Mononuclear cell (primary cell): Measurements from ENCODE around the gene R3HCC1L. TPM values are rescaled to one million over a fixed set of nuclear protein-coding genes. Genes with fewer than 3 reads are reported as not detected.
"Not testable (repeated sequence)": the region's sequence is repeated elsewhere in the genome, so short reads cannot be mapped to it uniquely, and the experiment has no call there.

Source experiments
- H3K27me3 ChIP-seq: 2 replicates; pipeline ENCODE4 v1.6.0; 2011; ENCODE audit warnings: low read length, control low read depth; ENCODE audit not compliant: insufficient read depth
- H3K4me1 ChIP-seq: 2 replicates; pipeline ENCODE4 v1.5.1; 2011; ENCODE audit warnings: mild to moderate bottlenecking, low read length, control low read depth; ENCODE audit not compliant: insufficient read depth
- H3K4me3 ChIP-seq: 2 replicates; pipeline ENCODE4 v1.5.1; 2011; ENCODE audit warnings: mild to moderate bottlenecking, low read length, moderate library complexity
- H3K9me3 ChIP-seq: 2 replicates; pipeline ENCODE4 v1.5.1; 2011; ENCODE audit warnings: low read depth, mild to moderate bottlenecking, control low read depth, low read length
- total RNA-seq: library from RNA; depleted of rRNA; stranded (reverse); fragments of >200 nt; gene quantifications from one replicate; pipeline ENCODE4 v1.2.3, GENCODE V29; 2012

The R3HCC1L gene
- total RNA-seq, 1 donor = 32.8 TPM

GRCh38 chr10:98223874-98224273, 89.4 kb downstream of the R3HCC1L start:
- no peaks in the 10 kb centered on the region for H3K27me3 ChIP-seq
- no peak overlapping the region for H3K4me3 ChIP-seq
- peaks cover 12% of the 10 kb centered on the region for H3K9me3 ChIP-seq
- H3K4me1 ChIP-seq = no peaks in the 10 kb centered on the region

GRCh38 chr10:98224509-98224908, 90.1 kb downstream of the R3HCC1L start:
- Histone ChIP-seq H3K4me1 (no peaks in the 10 kb centered on the region), H3K9me3 (peaks cover 6% of the 10 kb centered on the region), H3K4me3 (no peak overlapping the region), H3K27me3 (no peaks in the 10 kb centered on the region)

GRCh38 chr10:98224996-98225395, 90.5 kb downstream of the R3HCC1L start:
- Histone ChIP-seq H3K4me1 (no peaks in the 10 kb centered on the region), H3K4me3 (no peak overlapping the region), H3K27me3 (no peaks in the 10 kb centered on the region), H3K9me3 (peaks cover 1% of the 10 kb centered on the region)

GRCh38 chr10:98226508-98227144, 92.2 kb downstream of the R3HCC1L start:
- Histone ChIP-seq H3K9me3 (no peaks in the 10 kb centered on the region), H3K4me1 (no peaks in the 10 kb centered on the region), H3K4me3 (no peak overlapping the region), H3K27me3 (no peaks in the 10 kb centered on the region)

DNA sequence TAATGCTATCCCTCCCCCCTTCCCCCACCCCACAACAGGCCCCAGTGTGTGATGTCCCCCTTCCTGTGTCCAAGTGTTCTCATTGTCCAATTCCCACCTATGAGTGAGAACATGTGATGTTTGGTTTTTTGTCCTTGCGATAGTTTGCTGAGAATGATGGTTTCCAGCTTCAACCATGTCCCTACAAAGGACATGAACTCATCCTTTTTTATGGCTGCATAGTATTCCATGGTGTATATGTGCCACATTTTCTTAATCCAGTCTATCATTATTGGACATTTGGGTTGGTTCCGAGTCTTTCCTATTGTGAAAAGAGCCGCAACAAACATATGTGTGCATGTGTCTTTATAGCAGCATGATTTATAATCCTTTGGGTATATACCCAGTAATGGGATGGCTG, 93.3 kb downstream of the R3HCC1L start:
- H3K27me3 ChIP-seq, H3K4me3 ChIP-seq, H3K4me1 ChIP-seq, H3K9me3 ChIP-seq: not testable (repeated sequence)

DNA sequence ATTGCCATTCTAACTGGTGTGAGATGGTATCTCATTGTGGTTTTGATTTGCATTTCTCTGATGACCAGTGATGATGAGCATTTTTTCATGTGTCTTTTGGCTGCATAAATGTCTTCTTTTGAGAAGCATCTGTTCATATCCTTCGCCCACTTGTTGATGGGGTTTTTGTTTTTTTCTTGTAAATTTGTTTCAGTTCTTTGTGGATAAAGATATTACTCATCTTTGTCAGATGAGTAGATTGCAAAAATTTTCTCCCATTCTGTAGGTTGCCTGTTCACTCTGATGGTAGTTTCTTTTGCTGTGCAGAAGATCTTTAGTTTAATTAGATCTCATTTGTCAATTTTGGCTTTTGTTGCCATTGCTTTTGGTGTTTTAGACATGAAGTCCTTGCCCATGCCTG, 93.8 kb downstream of the R3HCC1L start:
- H3K27me3 ChIP-seq, H3K4me1 ChIP-seq, H3K4me3 ChIP-seq, H3K9me3 ChIP-seq: not testable (repeated sequence)

GRCh38 chr10:98231417-98231816, 97.0 kb downstream of the R3HCC1L start:
- Histone ChIP-seq H3K9me3 (no peaks in the 10 kb centered on the region), H3K4me1 (no peaks in the 10 kb centered on the region), H3K4me3 (no peak overlapping the region), H3K27me3 (no peaks in the 10 kb centered on the region)

DNA sequence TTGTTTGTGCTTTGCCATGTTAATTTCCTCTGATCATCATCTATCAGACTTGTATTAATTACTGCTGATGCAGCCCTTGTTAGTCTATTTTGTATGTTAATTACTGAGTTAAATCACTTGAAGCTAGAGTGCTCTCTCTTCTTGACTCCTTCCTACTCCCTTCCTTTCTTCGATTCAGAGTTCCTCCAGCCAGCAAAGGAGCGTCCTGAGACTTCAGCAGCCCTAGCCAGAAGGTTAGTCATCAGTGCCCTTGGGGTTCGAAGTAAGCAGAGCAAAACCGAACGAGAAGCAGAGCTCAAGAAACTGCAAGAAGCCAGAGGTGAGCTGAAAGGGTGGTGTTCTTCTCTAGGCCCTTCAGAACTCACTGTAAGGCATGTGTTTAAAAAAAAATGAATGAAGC, 101.4 kb downstream of the R3HCC1L start:
- Histone ChIP-seq H3K9me3 (no peaks in the 10 kb centered on the region), H3K4me3 (no peak overlapping the region), H3K27me3 (no peaks in the 10 kb centered on the region), H3K4me1 (no peaks in the 10 kb centered on the region)

DNA sequence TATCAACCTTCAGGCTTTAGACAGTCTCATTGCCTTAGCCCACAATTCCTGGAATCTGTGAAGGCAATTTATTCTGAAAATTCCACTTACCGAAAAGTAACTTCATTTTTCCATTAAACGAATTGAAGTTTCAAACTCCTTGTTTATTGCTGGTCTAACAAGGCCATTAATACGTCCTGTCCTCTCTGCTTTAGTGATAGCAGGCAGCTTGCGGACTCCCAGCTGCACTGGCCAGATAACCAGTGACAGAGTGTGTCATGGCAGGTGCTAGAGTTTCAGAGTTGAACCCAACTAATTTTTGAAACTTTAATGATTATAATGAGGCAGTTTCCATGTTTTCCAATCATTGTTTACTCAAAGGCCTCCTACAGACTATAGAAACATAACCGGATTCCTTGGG, 102.4 kb downstream of the R3HCC1L start:
- no peaks in the 10 kb centered on the region for H3K9me3 ChIP-seq
- H3K27me3 ChIP-seq = no peaks in the 10 kb centered on the region
- H3K4me1 ChIP-seq = no peaks in the 10 kb centered on the region
- H3K4me3 ChIP-seq = no peak overlapping the region

DNA sequence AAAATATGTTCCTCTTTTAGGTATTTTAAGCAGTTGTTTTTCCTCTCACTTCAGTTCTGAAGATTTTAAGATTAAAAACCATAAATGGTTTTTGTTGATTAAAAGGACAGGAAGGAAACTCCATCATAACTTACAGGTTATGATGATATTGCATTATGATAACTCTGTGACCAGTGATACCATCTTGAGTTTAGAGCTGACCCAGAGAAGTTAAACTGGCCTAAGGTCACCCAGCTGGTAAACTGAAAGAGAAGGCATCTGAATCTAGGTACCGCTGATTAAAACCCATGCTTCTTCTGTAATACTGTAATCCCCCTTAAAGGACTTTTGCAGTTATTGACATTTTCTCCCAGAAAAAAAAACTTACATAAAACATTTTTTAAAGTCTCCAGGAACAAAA, 103.9 kb downstream of the R3HCC1L start:
- H3K4me1 ChIP-seq = no peaks in the 10 kb centered on the region
- no peaks in the 10 kb centered on the region for H3K27me3 ChIP-seq
- no peak overlapping the region for H3K4me3 ChIP-seq
- H3K9me3 ChIP-seq = no peaks in the 10 kb centered on the region

DNA sequence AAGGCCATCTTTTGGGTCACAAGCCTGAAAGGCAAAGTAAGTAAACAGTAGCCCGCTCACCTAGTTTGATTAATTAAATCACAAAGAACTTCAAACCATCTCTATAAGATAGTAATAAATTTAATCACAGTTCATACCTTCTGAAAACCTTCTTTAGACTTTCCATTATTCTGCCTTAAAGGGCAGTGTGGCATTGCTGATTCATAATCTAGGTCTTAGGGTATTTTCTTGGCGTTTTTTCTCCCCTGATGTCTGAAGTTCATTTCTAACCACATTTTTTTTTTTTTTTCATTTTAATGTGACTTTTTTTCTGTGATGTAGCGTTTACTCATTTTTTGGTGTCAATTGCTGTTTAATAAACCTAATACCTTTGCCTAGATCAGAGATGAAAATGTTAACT, 106.1 kb downstream of the R3HCC1L start:
- H3K27me3 ChIP-seq = no peaks in the 10 kb centered on the region
- H3K4me1 ChIP-seq = no peaks in the 10 kb centered on the region
- no peak overlapping the region for H3K4me3 ChIP-seq
- H3K9me3 ChIP-seq = no peaks in the 10 kb centered on the region

DNA sequence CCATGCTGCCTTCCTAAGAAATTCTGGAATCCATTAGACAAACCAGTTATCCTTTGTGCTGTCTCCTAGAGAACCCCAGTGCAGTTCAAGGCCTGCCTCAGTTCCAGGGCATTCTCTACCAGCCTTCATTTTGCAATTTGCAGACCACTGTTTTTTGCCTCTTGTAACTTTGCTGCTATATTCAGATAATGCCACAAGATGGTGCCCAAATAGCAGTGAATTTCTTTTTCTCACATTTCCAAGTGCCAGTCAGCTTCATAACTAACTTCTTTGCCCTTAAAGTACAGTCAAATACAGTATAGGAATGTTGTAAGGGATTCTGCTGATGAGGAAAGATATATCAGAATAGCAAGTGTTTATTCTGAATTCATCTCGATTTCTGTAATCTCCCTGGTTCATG, 108.4 kb downstream of the R3HCC1L start:
- Histone ChIP-seq H3K4me3 (no peak overlapping the region), H3K9me3 (no peaks in the 10 kb centered on the region), H3K27me3 (no peaks in the 10 kb centered on the region), H3K4me1 (no peaks in the 10 kb centered on the region)

DNA sequence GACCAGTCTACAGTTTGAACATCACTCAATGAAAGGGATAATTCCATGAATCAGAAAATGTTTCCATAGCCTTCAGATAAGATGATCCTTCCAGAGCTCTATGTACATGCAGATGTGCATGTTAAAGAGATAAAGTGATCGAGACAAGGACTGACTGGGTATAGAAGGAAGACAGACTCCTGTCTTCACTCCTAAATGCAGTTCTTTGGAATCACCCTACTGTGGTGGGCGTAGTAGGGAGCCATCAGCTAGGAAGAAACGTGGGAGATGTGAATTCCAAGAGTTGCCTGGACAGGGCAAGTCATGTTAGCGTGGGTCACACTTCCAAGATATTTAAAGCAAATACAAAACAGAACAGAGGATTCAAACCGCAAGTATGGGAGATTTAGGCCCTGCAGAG, 109.7 kb downstream of the R3HCC1L start:
- Histone ChIP-seq H3K4me3 (no peak overlapping the region), H3K27me3 (no peaks in the 10 kb centered on the region), H3K9me3 (no peaks in the 10 kb centered on the region)

GRCh38 chr10:98244586-98244985, 110.1 kb downstream of the R3HCC1L start:
- Histone ChIP-seq H3K9me3 (no peaks in the 10 kb centered on the region), H3K4me1 (no peaks in the 10 kb centered on the region)

More for the DNA sequence above, 109.7 kb downstream of the R3HCC1L start:
- no peaks in the 10 kb centered on the region for H3K4me1 ChIP-seq

DNA sequence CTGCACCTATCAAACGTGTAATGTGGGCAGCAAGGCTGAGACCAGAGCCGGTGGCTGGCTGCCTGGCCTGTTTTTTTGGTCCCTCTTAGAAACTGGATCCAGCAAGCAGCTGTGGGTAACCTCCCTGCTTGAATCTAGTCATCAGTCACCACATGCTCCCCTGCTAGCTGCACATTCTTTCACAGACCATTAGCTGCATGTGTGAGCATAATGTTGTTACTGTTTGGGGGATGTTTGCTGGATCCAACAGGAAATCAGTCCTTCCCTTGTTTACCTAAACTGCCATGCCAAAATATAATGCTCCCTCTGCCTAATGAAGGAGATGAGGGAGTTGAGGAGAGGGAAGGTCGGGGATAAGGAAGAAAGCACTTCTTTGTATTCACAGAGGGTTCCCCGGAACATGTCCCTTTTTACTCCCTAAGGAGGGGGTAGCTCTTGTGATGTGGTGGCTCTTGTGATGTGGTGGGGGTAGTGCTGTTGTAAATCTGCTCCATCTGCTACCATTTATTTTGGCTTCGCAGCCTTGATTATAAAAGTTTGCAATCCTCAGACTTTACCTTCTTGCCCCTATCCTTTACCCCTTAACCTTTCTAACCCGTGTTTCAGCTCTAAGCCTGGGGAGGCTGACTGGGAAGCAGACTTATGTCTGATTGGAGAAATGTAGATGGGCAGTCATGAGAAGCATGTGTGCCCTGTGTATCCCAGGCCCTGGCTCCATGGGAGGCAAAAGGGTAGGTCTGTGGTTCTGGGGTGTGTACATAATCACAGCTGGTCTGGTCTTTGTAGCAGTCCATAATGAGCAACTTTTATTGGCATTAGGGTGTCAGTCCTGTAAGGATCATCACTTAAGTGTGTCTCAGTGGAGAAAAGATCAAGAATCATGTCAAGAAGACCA, 112.7 kb downstream of the R3HCC1L start:
- no peaks in the 10 kb centered on the region for H3K27me3 ChIP-seq
- H3K4me1 ChIP-seq = no peaks in the 10 kb centered on the region
- H3K4me3 ChIP-seq = no peak overlapping the region
- no peaks in the 10 kb centered on the region for H3K9me3 ChIP-seq

More at GRCh38 chr10:98244586-98244985, 110.1 kb downstream of the R3HCC1L start:
- Histone ChIP-seq H3K4me3 (no peak overlapping the region), H3K27me3 (no peaks in the 10 kb centered on the region)

DNA sequence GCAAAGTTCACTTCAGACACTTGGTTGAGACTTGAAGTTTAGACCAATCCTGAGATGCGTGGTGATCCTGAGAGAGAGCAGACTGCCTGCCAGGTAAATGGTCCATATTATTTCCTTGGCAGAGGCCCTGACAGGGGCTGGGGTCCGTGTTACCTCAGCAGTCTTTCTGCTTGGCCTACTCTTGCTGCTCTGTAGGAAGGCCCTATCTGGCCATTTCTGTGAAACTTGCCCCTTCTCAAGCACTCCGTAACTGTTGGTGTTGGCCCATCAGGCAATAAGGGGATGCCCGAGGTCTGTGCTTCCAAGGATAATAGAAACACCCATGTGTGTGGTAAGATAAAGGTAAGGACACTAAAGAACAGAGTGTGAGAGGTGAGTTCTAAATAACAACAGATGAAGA, 113.6 kb downstream of the R3HCC1L start:
- Histone ChIP-seq H3K4me1 (no peaks in the 10 kb centered on the region), H3K4me3 (no peak overlapping the region), H3K9me3 (no peaks in the 10 kb centered on the region), H3K27me3 (no peaks in the 10 kb centered on the region)
